ENCODE results near the gene ALOX12B. TPM values are rescaled to one million over a fixed set of nuclear protein-coding genes. Genes with fewer than 3 reads are reported as not detected.

Gene ALOX12B
- polyA plus RNA-seq, 1 of the 3 experiments (the other 2 are of a cell fraction), result 0.20 TPM

GRCh38 chr17:8044819-8045810 lies 42.4 kb downstream of the ALOX12B start:
- DNase-seq, result no peak
- Histone ChIP-seq H3K4me2 (no peak overlapping the region), H3K4me3 (ENCODE audit: low read depth in 2 of 2, low read length in 1 of 2) (no peak overlapping the region), H3K36me3 (replicated peaks in 1 of 2; ENCODE audit: control insufficient read depth in 1 of 2, insufficient read depth in 2 of 2, low read length in 1 of 2) (no peaks in the 10 kb centered on the region), H4K20me1 (ENCODE audit: insufficient read depth) (no peaks in the 10 kb centered on the region), H3K4me1 (ENCODE audit: control insufficient read depth in 1 of 2, insufficient read depth in 2 of 2, low read depth in 1 of 2, low read length in 1 of 2) (peaks cover 5 to 8% of the 10 kb centered on the region in 2 experiments; a peak in 2 of 4 replicates), H3K79me2 (ENCODE audit: insufficient read depth) (no peaks in the 10 kb centered on the region), H3K27ac (ENCODE audit: low read depth in 2 of 2, low read length in 1 of 2) (no peak overlapping the region), H3K27me3 (ENCODE audit: insufficient read depth) (peaks cover 10% of the 10 kb centered on the region), H2AFZ (ENCODE audit: low read depth) (no peak overlapping the region), H3K9me3 (no peaks in the 10 kb centered on the region), H3F3A (replicated peaks; ENCODE audit: insufficient read depth) (peaks cover 7% of the 10 kb centered on the region), H3K9me2 (no peaks in the 10 kb centered on the region), H3K9ac (no peak overlapping the region)
- TF ChIP-seq NFIC (IDR thresholded peaks at IDR 0.05; ENCODE audit: borderline replicate concordance), result no peak
- TF ChIP-seq RXRA (IDR thresholded peaks at IDR 0.05; ENCODE audit: borderline replicate concordance, low read depth), result no peak
- no peak for TF ChIP-seq IRF3 (IDR thresholded peaks at IDR 0.05; ENCODE audit: low read depth, low read length)
- no peak for TF ChIP-seq JUND (IDR thresholded peaks at IDR 0.05)
- no peak for TF ChIP-seq TCF12 (IDR thresholded peaks at IDR 0.05)
- TF ChIP-seq FOXJ3 (CRISPR knock-in tag; IDR thresholded peaks at IDR 0.05), result no peak
- POLR2A ChIA-PET, result interaction anchor here (0.6 kb wide), 1 partner anchor 168 kb away, joined by 4 read pairs; no protein-coding TSS in a partner anchor
- WGBS (ENCODE audit: low lambda C conversion rate), result 71% methylated on average over 23 of the region's 24 CpGs
- CTCF ChIA-PET, result interaction anchor here (0.8 to 9.7 kb wide), 12 partner anchors 13 to 302 kb away, joined by 3 to 143 read pairs (median 4); no protein-coding TSS in a partner anchor

- no peaks in the 10 kb centered on the region for H3K9me2 ChIP-seq
- H3K4me2 ChIP-seq, result no peak overlapping the region
- no peaks in the 10 kb centered on the region for H4K20me1 ChIP-seq (ENCODE audit: insufficient read depth)
- POLR2A ChIA-PET, result interaction anchor here (0.9 to 1.2 kb wide), 2 partner anchors 9 to 126 kb away, joined by 3 read pairs; partner anchors contain the start of gene RNF227
- no peak overlapping the region for H3K27ac ChIP-seq (ENCODE audit: low read depth in 2 of 2, low read length in 1 of 2)
- peaks cover 5 to 8% of the 10 kb centered on the region in 2 experiments; a peak in 2 of 4 replicates for H3K4me1 ChIP-seq (ENCODE audit: control insufficient read depth in 1 of 2, insufficient read depth in 2 of 2, low read depth in 1 of 2, low read length in 1 of 2)
- peaks cover 7% of the 10 kb centered on the region for H3F3A ChIP-seq (replicated peaks; ENCODE audit: insufficient read depth)
- H3K79me2 ChIP-seq (ENCODE audit: insufficient read depth), result no peaks in the 10 kb centered on the region
- TF ChIP-seq POLR2AphosphoS5 (IDR thresholded peaks at IDR 0.05; ENCODE audit: low read depth, low read length) (no peak), SIN3A (IDR thresholded peaks at IDR 0.05; ENCODE audit: borderline replicate concordance, low read depth, low read length) (no peak), USF1 (IDR thresholded peaks at IDR 0.05; ENCODE audit: borderline replicate concordance, low read depth) (no peak), NFIC (IDR thresholded peaks at IDR 0.05; ENCODE audit: borderline replicate concordance) (no peak), RCOR1 (IDR thresholded peaks at IDR 0.05; ENCODE audit: low read length) (no peak), RAD21 (IDR thresholded peaks at IDR 0.05; ENCODE audit: low read length) (no peak), FOXJ3 (CRISPR knock-in tag; IDR thresholded peaks at IDR 0.05) (no peak), FOSL2 (IDR thresholded peaks at IDR 0.05; ENCODE audit: borderline replicate concordance, low read depth) (no peak), RXRA (IDR thresholded peaks at IDR 0.05; ENCODE audit: borderline replicate concordance, low read depth) (no peak), ELF1 (IDR thresholded peaks at IDR 0.05) (no peak), CHD2 (IDR thresholded peaks at IDR 0.05; ENCODE audit: low read length, partially characterized antibody) (no peak), RFX5 (IDR thresholded peaks at IDR 0.05; ENCODE audit: low read length) (no peak), EP300 (IDR thresholded peaks at IDR 0.05; ENCODE audit: borderline replicate concordance in 1 of 2, low read depth in 1 of 2, low read length in 1 of 2) (no peak), MEF2A (IDR thresholded peaks at IDR 0.05; ENCODE audit: borderline replicate concordance, low read depth) (no peak), SMC3 (IDR thresholded peaks at IDR 0.05; ENCODE audit: low read depth, low read length) (no peak), USF2 (IDR thresholded peaks at IDR 0.05; ENCODE audit: borderline replicate concordance, low read depth, low read length) (no peak), GABPA (IDR thresholded peaks at IDR 0.05; ENCODE audit: low read depth) (no peak), MXI1 (IDR thresholded peaks at IDR 0.05; ENCODE audit: low read depth, low read length) (no peak), FOXM1 (IDR thresholded peaks at IDR 0.05; ENCODE audit: low read depth) (no peak)
- no peak for DNase-seq
- H2AFZ ChIP-seq (ENCODE audit: low read depth), result no peak overlapping the region
- H3K4me3 ChIP-seq (ENCODE audit: low read depth in 2 of 2, low read length in 1 of 2), result no peak overlapping the region
- H3K36me3 ChIP-seq (replicated peaks in 1 of 2; ENCODE audit: control insufficient read depth in 1 of 2, insufficient read depth in 2 of 2, low read length in 1 of 2), result no peaks in the 10 kb centered on the region
- no peak overlapping the region for H3K9ac ChIP-seq
- CTCF ChIA-PET, result interaction anchor here (0.6 to 9.9 kb wide), 63 partner anchors 9 to 453 kb away, joined by 3 to 228 read pairs (median 5); partner anchors contain the start of genes ALOX12B, CNTROB, GUCY2D and KDM6B
- H3K9me3 ChIP-seq, result no peaks in the 10 kb centered on the region
- peaks cover 10% of the 10 kb centered on the region for H3K27me3 ChIP-seq (ENCODE audit: insufficient read depth)
Observed at GRCh38 chr17:8041979-8042378, 45.5 kb downstream of the ALOX12B start.
